ENCODE results near the gene PDE4D. TPM values are rescaled to one million over a fixed set of nuclear protein-coding genes. Genes with fewer than 3 reads are reported as not detected.
"Not testable (repeated sequence)": the region's sequence is repeated elsewhere in the genome, so short reads cannot be mapped to it uniquely, and the experiment has no call there.

The PDE4D gene
- polyA plus RNA-seq, 4 donors: 17.5 to 31.9 (median 22.8) TPM

DNA sequence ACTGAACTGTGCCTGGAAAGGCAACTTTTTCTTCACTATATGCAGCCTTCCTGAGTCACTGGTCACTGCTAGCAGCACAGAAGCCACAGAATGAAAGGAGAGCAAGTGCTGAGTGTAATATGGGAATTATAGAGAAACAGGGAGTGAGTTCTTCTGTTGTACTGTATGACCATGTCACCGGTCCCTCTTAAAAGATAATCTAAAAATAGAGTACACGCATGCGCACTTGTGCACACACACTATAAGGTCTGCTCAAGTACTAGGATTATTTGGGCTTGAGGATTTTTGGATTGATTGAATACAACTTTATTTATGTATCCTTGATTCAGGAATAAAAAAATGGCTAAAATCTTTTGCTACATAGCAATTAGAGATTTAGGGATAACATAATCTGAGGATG is 571.9 kb downstream of the PDE4D start:
- DNase-seq (ENCODE audit: low read depth in 4 of 4, low spot score in 3 of 4): no peak

DNA sequence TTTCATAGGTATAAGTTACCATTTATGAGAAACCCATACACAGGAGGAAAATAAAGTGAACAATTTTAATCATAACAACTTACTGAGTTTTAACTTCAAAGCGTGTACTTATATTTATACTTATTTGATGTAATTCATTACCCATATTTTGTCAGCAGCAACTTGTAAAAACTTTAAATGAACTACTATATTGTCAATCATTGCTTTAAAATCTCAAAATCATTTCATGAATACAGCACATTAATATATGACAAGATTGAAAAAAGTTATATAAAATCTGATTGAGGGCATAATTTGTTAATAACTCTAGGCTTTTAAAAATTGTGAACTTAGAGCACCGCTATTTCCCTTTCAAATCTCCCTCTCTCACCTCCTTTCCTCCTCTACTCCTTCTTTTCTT is 573.1 kb downstream of the PDE4D start:
- no peak for DNase-seq (ENCODE audit: low read depth in 4 of 4, low spot score in 3 of 4)

- DNase-seq (ENCODE audit: low read depth in 4 of 4, low spot score in 3 of 4): no peak
These were observed 574.3 kb downstream of the PDE4D start for GRCh38 chr5:59319250-59319649.

GRCh38 chr5:59317774-59318205 is 575.7 kb downstream of the PDE4D start:
- DNase-seq (ENCODE audit: low read depth in 4 of 4, low spot score in 3 of 4): no peak

- DNase-seq (ENCODE audit: low read depth in 4 of 4, low spot score in 3 of 4): no peak
These were observed 576.3 kb downstream of the PDE4D start for GRCh38 chr5:59317023-59317773.

- no peak for DNase-seq (ENCODE audit: low read depth in 4 of 4, low spot score in 3 of 4)
These were observed 581.3 kb downstream of the PDE4D start for GRCh38 chr5:59312223-59312622.

- DNase-seq (ENCODE audit: low read depth in 4 of 4, low spot score in 3 of 4): not testable (repeated sequence)
These were observed 584.8 kb downstream of the PDE4D start for GRCh38 chr5:59308685-59309084.

DNA sequence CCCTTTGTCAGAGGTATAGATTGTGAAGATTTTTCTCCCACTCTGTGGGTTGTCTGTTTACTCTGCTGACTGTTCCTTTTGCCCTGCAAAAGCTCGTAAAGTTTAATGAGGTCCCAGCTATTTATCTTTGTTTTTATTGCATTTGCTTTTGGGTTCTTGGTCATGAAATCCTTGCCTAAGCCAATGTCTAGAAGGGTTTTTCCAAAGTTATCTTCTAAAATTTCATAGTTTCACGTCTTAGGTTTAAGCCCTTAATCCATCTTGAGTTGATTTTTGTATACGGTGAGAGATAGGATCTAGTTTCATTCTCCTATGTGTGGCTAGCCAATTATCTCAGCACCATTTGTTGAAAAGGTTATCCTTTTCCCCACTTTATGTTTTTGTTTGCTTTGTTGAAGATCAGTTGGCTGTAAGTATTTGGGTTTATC is 590.2 kb downstream of the PDE4D start:
- not testable (repeated sequence) for DNase-seq (ENCODE audit: low read depth in 4 of 4, low spot score in 3 of 4)

GRCh38 chr5:59302509-59302908 is 591.0 kb downstream of the PDE4D start:
- DNase-seq (ENCODE audit: low read depth in 4 of 4, low spot score in 3 of 4): not testable (repeated sequence)

- DNase-seq (ENCODE audit: low read depth in 4 of 4, low spot score in 3 of 4): no peak
These were observed 591.8 kb downstream of the PDE4D start for GRCh38 chr5:59301727-59302126.

GRCh38 chr5:59300930-59301329 is 592.6 kb downstream of the PDE4D start:
- DNase-seq (ENCODE audit: low read depth in 4 of 4, low spot score in 3 of 4): no peak

DNA sequence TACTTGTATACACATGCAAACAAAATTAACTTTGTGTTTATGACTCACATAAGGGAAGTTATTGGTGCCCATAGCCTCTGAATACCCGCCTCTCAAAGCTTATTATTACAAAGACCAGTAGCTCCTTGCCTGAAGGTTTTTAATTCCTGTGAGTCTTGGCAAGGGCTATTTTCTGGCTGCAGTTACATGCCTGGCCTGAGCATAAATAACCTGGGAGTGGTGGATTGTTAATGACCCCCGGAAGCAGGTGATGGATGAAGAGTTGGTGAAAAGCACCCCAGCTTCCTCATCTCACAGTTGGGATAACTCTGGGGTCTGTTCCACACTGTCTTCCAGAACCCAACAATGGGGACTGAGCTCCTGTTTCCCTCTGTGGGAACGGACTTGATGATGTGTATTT is 594.5 kb downstream of the PDE4D start:
- DNase-seq (ENCODE audit: low read depth in 4 of 4, low spot score in 3 of 4): no peak

GRCh38 chr5:59296317-59297264 is 596.9 kb downstream of the PDE4D start:
- DNase-seq (ENCODE audit: low read depth in 4 of 4, low spot score in 3 of 4): no peak

GRCh38 chr5:59293700-59294099 is 599.8 kb downstream of the PDE4D start:
- DNase-seq (ENCODE audit: low read depth in 4 of 4, low spot score in 3 of 4): no peak

- DNase-seq (ENCODE audit: low read depth in 4 of 4, low spot score in 3 of 4): no peak
These were observed 601.6 kb downstream of the PDE4D start for GRCh38 chr5:59291941-59292340.

- DNase-seq (ENCODE audit: low read depth in 4 of 4, low spot score in 3 of 4): no peak
These were observed 605.6 kb downstream of the PDE4D start for GRCh38 chr5:59287884-59288283.

DNA sequence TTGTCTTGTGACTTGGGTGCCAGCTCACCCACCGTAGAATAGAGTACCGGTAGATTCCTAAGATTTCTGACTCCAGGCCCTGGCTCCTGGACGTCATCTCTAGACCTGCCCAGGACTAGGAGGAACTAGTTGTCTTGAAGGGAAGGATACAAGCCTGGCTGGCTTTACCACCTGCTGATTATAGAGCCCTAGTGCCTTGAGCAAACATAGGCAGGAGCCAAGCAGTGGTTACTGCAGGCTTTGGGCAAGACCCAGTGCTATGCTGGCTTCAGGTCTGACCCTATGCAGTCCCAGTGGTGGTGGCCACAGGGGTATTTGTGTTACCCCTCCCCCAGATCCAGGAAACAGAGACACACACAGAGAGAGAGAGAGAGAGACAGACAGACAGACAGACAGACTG is 606.2 kb downstream of the PDE4D start:
- no peak for DNase-seq (ENCODE audit: low read depth in 4 of 4, low spot score in 3 of 4)

- DNase-seq (ENCODE audit: low read depth in 4 of 4, low spot score in 3 of 4): no peak
These were observed 607.0 kb downstream of the PDE4D start for GRCh38 chr5:59286510-59286909.

- no peak for DNase-seq (ENCODE audit: low read depth in 4 of 4, low spot score in 3 of 4)
These were observed 608.1 kb downstream of the PDE4D start for GRCh38 chr5:59285300-59286016.

DNA sequence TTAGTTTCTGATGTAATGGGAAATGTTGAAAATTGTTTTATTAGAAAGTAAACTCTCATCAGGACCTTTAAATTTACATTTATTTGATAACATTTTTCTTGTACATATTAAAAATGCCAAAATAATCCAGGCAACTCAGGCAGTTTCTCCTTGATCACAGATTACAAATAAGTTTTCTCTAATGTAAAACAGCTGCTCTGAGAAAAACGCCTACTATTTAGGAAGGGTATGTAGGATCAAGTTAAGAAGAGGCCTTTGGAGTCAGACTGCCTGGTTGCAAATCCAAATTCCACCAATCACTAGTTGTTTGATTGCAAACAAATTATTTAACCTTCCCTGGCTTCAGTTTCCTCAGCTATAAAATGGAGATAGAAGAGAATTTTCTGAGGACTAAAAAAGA is 610.8 kb downstream of the PDE4D start:
- DNase-seq (ENCODE audit: low read depth in 4 of 4, low spot score in 3 of 4): no peak

GRCh38 chr5:59279979-59280378 is 613.5 kb downstream of the PDE4D start:
- no peak for DNase-seq (ENCODE audit: low read depth in 4 of 4, low spot score in 3 of 4)

Data from left renal pelvis (tissue), 4 donors.